OCI-LY1 (cell line): ENCODE data around the gene SUSD6.

Experiments used
- EZH2 ChIP-seq: fragments of 200-600 bp; sonication (generic), shearing (Covaris generic); IDR thresholded peaks from 2 replicates; pipeline ENCODE4 v1.8.0; 2017; ENCODE audit warnings: borderline replicate concordance, mixed run types, mild to moderate bottlenecking, antibody characterized with exemption, low read length, moderate library complexity, mixed read lengths
- TF ChIP-seq, protein P1 (sequence below): fragments of 200-600 bp; sonication (generic), shearing (Covaris generic); IDR thresholded peaks from 2 replicates; pipeline ENCODE4 v1.5.1; 2017; ENCODE audit warnings: mild to moderate bottlenecking, antibody characterized with exemption, low read length, moderate library complexity, mixed read lengths

DNA sequence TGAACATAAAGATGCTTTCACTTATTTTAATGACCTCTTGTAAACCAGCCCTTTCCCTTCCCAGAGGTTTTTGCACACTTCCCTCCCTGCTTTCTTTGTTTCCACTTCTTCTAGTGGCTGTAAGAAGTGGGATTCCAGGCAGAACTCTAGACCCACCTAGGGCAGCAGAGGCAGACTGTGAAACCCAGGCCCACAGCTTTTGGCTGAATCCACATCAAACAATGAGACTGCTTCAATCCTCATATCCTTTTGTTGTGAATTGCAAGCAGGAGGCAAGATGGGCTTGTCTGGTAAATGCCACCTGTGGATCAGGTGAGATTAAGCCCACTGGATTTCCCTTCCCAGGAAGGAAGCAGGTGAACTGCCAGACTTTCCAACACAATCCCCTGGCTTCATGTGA lies 49.5 kb upstream of the SUSD6 start:
- TF ChIP-seq, protein P1, sequence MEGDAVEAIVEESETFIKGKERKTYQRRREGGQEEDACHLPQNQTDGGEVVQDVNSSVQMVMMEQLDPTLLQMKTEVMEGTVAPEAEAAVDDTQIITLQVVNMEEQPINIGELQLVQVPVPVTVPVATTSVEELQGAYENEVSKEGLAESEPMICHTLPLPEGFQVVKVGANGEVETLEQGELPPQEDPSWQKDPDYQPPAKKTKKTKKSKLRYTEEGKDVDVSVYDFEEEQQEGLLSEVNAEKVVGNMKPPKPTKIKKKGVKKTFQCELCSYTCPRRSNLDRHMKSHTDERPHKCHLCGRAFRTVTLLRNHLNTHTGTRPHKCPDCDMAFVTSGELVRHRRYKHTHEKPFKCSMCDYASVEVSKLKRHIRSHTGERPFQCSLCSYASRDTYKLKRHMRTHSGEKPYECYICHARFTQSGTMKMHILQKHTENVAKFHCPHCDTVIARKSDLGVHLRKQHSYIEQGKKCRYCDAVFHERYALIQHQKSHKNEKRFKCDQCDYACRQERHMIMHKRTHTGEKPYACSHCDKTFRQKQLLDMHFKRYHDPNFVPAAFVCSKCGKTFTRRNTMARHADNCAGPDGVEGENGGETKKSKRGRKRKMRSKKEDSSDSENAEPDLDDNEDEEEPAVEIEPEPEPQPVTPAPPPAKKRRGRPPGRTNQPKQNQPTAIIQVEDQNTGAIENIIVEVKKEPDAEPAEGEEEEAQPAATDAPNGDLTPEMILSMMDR, result no peak
- TF ChIP-seq EZH2, result no peak
